GM13977 (cell line): ENCODE measurements around the gene KCTD21.
A peak's percentile ranks its signal among the peaks of the same experiment; 100 is the strongest.
"Not testable (repeated sequence)": the region's sequence is repeated elsewhere in the genome, so short reads cannot be mapped to it uniquely, and the experiment has no call there.

Experiments used
- DNase-seq: peaks from one replicate; pipeline ENCODE4 v3.0.0; 2012; ENCODE audit warnings: low spot score
- in situ Hi-C: fragments of 300-500 bp; cut with MboI; formaldehyde crosslinking; loops from one replicate; pipeline ENCODE4 v1.12.0; 2022; ENCODE audit warnings: low sequenced_read_pairs, low pct_unique_long_range_greater_than_20kb, mixed read lengths, inconsistent platforms; ENCODE audit not compliant: unreplicated experiment
- TF ChIP-seq, protein P1 (sequence below): IDR thresholded peaks from 2 replicates; pipeline ENCODE4 v1.5.1; 2012; ENCODE audit warnings: mild to moderate bottlenecking, control low read depth; ENCODE audit not compliant: insufficient read depth; ENCODE audit errors: extremely low read depth, missing control alignments

Gene KCTD21, protein sequence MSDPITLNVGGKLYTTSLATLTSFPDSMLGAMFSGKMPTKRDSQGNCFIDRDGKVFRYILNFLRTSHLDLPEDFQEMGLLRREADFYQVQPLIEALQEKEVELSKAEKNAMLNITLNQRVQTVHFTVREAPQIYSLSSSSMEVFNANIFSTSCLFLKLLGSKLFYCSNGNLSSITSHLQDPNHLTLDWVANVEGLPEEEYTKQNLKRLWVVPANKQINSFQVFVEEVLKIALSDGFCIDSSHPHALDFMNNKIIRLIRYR

DNA sequence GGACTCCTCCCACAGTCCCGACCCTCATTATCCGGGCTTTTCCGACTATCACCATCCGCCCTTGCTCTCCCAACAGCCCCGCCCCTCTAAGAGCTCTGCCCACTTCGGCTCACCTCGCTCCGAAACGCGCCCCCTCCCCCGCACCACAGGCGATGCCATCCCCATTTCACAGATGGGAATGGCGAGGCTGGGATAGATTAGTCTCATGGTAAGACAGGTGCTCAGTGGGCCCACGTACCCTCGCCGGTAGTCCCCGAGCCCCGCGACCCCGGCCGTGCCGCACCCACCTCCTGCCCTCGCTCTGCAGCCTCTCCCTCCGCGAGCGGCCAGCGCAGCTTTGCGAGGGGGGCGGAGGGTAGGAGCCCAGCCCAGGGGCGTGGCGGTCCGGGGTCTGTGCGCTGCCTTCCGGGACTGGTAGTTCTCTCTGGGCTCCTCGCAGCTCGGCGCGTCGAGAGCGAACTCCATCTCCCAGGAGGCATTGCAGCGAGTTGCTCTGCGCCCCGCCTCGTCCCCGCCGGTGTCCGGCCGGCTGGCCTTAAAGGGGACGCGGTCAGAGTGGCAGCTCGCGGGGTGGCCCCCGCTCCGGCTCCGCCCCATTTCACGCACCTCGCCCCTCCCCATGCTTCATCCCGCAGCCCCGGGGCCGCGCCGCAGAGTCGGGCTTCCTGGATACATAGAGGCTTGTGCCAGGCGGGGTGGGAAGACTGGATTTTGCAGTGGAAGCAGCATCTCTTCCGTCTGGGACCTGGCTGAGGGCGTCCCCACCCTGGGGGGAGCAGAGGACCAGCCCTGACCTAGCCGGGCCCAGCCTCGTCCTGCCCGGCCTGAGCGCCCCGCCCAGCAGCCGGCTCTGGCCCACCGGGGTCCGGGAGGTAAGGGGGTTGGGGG, at the start of gene KCTD21, which contains the start of gene USP35:
Gene KCTD21, minus strand, starts transcription at position 341 of the 888 bp plus-strand sequence. CDS start 14,072 bp downstream, outside the sequence.
Gene USP35, plus strand, starts transcription at position 634 of the 888 bp plus-strand sequence. CDS start 7,327 bp downstream, outside the sequence.
- TF ChIP-seq, protein P1, sequence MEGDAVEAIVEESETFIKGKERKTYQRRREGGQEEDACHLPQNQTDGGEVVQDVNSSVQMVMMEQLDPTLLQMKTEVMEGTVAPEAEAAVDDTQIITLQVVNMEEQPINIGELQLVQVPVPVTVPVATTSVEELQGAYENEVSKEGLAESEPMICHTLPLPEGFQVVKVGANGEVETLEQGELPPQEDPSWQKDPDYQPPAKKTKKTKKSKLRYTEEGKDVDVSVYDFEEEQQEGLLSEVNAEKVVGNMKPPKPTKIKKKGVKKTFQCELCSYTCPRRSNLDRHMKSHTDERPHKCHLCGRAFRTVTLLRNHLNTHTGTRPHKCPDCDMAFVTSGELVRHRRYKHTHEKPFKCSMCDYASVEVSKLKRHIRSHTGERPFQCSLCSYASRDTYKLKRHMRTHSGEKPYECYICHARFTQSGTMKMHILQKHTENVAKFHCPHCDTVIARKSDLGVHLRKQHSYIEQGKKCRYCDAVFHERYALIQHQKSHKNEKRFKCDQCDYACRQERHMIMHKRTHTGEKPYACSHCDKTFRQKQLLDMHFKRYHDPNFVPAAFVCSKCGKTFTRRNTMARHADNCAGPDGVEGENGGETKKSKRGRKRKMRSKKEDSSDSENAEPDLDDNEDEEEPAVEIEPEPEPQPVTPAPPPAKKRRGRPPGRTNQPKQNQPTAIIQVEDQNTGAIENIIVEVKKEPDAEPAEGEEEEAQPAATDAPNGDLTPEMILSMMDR: no peak
- peak; percentile 99 for DNase-seq
- in situ Hi-C loops: no loop called here

DNA sequence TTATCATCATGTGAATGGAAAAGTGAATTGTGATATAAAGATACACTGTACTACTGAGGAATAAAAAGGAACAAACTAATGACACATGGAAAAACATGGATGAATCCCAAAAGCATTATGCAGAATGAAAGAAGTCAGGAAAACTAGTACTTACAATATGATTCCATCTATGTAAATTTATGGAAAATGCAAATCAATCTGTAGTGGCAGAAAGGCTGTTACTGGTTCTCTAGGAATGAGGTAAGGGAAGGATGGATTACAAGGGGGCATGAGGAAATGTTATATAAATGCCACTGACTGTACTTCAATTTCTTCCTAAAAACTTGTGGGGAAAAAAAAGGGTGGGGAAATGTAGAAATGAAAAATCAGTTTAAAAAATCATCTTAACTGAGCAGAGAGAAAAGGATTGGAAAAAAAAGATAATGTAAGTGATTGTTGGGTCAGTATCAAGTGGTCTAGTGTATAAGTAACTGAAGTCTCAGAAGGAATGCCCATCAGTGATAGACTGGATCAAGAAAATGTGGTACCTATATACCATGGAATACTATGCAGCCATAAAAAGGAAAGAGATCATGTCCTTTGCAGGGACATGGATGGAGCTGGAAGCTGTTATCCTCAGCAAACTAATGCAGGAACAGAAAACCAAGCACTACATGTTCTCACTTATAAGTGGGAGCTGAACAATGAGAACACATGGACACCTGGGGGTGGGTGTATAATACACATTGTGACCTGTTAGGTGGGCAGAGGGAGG, 49.0 kb upstream of the KCTD21 start:
- in situ Hi-C loops: no loop called here
- DNase-seq: no peak
- TF ChIP-seq, protein P1: no peak

DNA sequence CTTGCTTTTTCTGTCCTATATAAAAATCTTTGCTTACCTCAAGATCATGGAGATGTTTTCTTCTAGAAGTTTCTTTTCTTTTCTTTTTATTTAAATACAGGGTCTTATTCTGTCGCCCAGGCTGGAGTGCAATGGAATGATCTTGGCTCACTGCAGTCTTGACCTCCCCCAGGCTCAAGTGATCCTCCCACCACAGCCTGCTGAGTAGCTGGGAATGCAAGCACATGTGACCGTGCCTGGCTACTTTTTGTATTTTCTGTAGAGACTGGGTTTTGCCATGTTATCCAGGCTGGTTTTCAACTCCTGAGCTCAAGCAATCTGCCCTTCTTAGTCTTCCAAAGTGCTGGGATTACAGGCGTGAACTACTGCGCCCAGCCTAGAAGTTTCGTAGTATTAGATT, 45.6 kb upstream of the KCTD21 start:
- no peak for DNase-seq
- in situ Hi-C loops: loop anchor here (5.0 kb wide), 1 partner anchor 328 kb away; no protein-coding TSS in a partner anchor
- TF ChIP-seq, protein P1: no peak

DNA sequence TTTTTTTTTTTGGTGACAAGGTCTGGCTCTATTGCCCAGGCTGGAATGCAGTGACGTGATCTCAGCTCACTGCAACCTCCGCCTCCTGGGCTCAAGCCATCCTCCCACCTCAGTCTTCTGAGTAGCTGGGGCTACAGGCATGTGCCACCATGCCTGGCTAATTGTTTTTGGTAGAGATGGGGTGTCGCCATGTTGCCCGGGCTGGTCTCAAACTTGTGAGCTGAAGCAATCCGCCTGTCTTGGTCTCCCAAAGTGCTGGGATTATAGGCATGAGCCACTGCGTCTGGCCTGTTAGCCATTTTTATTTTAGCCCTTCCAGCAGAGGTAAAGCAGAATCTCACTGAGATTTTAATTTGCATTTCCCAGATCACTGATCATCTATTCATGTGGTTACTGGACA, 44.6 kb upstream of the KCTD21 start:
- in situ Hi-C loops: loop anchor here (5.0 kb wide), 1 partner anchor 329 kb away; no protein-coding TSS in a partner anchor
- not testable (repeated sequence) for DNase-seq

DNA sequence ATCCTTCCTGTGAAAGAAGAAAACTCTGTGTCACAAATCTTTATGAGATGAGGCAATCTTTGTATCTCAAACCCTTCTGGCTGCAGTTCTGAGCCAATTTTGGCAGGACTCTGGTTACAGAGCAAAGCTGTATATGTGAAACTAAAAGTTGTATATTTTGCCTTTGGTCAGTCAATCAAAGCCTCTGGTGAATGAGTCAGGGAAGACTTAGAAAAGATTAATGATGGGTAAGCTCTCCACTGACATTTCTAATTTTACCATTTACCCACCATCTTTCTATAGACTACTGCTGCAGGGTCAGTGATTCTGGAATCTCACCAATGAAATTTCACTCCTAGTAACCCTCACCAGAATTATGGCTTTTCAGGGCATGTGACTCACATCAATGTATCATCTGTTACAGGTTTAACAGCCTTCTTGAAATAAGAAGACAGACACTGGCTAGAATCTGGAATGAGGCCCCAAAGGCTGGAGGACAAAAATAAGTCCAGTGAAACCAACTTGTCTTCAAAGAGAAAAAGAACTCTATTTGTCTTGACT, 43.6 kb upstream of the KCTD21 start:
- no peak for DNase-seq
- TF ChIP-seq, protein P1: no peak
- in situ Hi-C loops: loop anchor here (5.0 kb wide), 1 partner anchor 330 kb away; no protein-coding TSS in a partner anchor

DNA sequence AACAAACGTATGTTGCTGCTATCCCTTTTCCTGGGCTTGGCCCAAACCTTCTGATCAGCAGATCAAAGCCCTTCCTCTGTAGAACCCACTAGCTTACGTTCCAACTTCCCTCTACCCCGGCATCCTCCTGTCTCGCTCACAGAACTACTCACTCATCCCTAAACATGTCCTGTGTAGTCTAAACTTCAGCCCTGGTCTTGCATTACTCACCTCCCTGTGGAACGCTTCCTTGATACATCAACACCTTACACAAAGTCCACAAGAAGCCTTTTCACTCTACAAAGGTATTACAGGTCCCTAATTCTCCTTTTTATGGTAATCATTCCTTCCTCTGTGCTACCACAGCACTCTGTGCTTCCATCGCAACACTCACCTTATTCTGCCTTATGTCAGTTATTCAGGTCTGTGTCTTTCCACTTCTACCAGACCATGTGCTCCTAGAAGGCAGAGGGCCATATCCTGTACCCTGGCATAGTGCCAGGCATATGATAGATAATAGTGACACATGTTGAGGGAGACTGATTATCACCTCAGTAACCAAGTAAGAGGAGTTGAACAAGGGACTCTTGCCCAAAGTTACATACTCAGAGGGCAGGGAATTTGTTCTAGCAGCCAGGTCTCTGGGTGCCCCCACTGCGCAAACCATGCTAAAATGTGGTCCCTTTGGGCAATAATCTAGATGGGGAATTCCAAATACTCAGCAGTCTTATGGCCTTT, 41.9 kb upstream of the KCTD21 start:
- TF ChIP-seq, protein P1: no peak
- in situ Hi-C loops: loop anchor here (5.0 kb wide), 1 partner anchor 332 kb away; no protein-coding TSS in a partner anchor
- DNase-seq: no peak
